ENCODE results near the gene HTATIP2.

GRCh38 chr11:20351751-20352262 is 11.7 kb upstream of the HTATIP2 start:
- no peak for TF ChIP-seq CTCF (IDR thresholded peaks at IDR 0.05 in 2 of 3, conservative IDR thresholded peaks at IDR 0.05 in 1 of 3; ENCODE audit: insufficient read depth in 2 of 3, low read depth in 1 of 3, low read length in 3 of 3)
- no peak for TF ChIP-seq CHD2 (IDR thresholded peaks at IDR 0.05; ENCODE audit: low read depth, low read length)
- no peak for TF ChIP-seq ZFP36 (IDR thresholded peaks at IDR 0.05; ENCODE audit: low read depth, low read length, partially characterized antibody)
- TF ChIP-seq HDAC1 (IDR thresholded peaks at IDR 0.05) = no peak
- TF ChIP-seq NR2C1 (IDR thresholded peaks at IDR 0.05) = no peak
- TF ChIP-seq NR2C1 (tag; IDR thresholded peaks at IDR 0.05) = no peak
- TF ChIP-seq TAF1 (IDR thresholded peaks at IDR 0.05; ENCODE audit: control insufficient read depth, extremely low read depth, insufficient read depth, low read length, severe bottlenecking) = no peak
- no peak for TF ChIP-seq ZNF324 (CRISPR knock-in tag; IDR thresholded peaks at IDR 0.05)
- no peak for TF ChIP-seq SNRNP70 (optimal IDR thresholded peaks at IDR 0.05; ENCODE audit: low read depth, low read length)
- no peak for TF ChIP-seq HMGN3 (IDR thresholded peaks at IDR 0.05; ENCODE audit: borderline replicate concordance, extremely low read depth, insufficient read length, low read depth, low read length)
- no peak for TF ChIP-seq IRF2 (CRISPR knock-in tag; IDR thresholded peaks at IDR 0.05)
- TF ChIP-seq PTBP1 (IDR thresholded peaks at IDR 0.05; ENCODE audit: low read depth, low read length) = no peak
- TF ChIP-seq ZZZ3 (IDR thresholded peaks at IDR 0.05) = no peak

Data from K562 (cell line).